Ishikawa (cell line): ENCODE results near the gene TBCD.

Source experiments
- CEBPB ChIP-seq: IDR thresholded peaks from 2 replicates; pipeline ENCODE4 v1.6.1; 2012
- CREB1 ChIP-seq: IDR thresholded peaks from 2 replicates; pipeline ENCODE4 v1.6.1; 2012; ENCODE audit warnings: low read depth
- EGR1 ChIP-seq: IDR thresholded peaks from 2 replicates; pipeline ENCODE4 v1.6.1; 2012
- EP300 ChIP-seq: IDR thresholded peaks from 2 replicates; pipeline ENCODE4 v1.6.1; 2012; ENCODE audit warnings: borderline replicate concordance
- FOXM1 ChIP-seq: IDR thresholded peaks from 2 replicates; pipeline ENCODE4 v1.6.1; 2012; ENCODE audit warnings: low read depth, borderline replicate concordance
- NFIC ChIP-seq: IDR thresholded peaks from 2 replicates; pipeline ENCODE4 v1.6.1; 2012
- RAD21 ChIP-seq: IDR thresholded peaks from 2 replicates; pipeline ENCODE4 v1.6.1; 2012; ENCODE audit warnings: low read depth
- REST ChIP-seq: IDR thresholded peaks from 2 replicates; pipeline ENCODE4 v1.6.1; 2012; ENCODE audit warnings: low read depth, mild to moderate bottlenecking
- TAF1 ChIP-seq: IDR thresholded peaks from 2 replicates; pipeline ENCODE4 v1.6.1; 2012; ENCODE audit warnings: low read depth, mild to moderate bottlenecking
- TCF12 ChIP-seq: IDR thresholded peaks from 2 replicates; pipeline ENCODE4 v1.6.1; 2012; ENCODE audit warnings: low read depth
- TEAD4 ChIP-seq: IDR thresholded peaks from 2 replicates; pipeline ENCODE4 v1.6.1; 2012
- YY1 ChIP-seq: IDR thresholded peaks from 2 replicates; pipeline ENCODE4 v1.6.1; 2012; ENCODE audit warnings: low read depth
- ZBTB7A ChIP-seq: IDR thresholded peaks from 2 replicates; pipeline ENCODE4 v1.6.1; 2012; ENCODE audit warnings: low read depth
- TF ChIP-seq, protein P1 (sequence below): IDR thresholded peaks from 2 replicates; pipeline ENCODE4 v1.6.1; 2012
- TF ChIP-seq, protein P2 (sequence below): IDR thresholded peaks from 2 replicates; pipeline ENCODE4 v1.6.1; 2012

TBCD gene

GRCh38 chr17:82772026-82772425 lies 20.2 kb downstream of the TBCD start:
- TF ChIP-seq RAD21 (no peak), CREB1 (no peak), FOXM1 (no peak), EGR1 (no peak), TCF12 (no peak), CEBPB (no peak), ZBTB7A (no peak), REST (no peak)
- TF ChIP-seq, protein P1, sequence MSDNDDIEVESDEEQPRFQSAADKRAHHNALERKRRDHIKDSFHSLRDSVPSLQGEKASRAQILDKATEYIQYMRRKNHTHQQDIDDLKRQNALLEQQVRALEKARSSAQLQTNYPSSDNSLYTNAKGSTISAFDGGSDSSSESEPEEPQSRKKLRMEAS = no peak
- TF ChIP-seq, protein P2, sequence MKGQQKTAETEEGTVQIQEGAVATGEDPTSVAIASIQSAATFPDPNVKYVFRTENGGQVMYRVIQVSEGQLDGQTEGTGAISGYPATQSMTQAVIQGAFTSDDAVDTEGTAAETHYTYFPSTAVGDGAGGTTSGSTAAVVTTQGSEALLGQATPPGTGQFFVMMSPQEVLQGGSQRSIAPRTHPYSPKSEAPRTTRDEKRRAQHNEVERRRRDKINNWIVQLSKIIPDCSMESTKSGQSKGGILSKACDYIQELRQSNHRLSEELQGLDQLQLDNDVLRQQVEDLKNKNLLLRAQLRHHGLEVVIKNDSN = no peak

- TF ChIP-seq TCF12 (no peak), CREB1 (no peak), EP300 (no peak), ZBTB7A (no peak), RAD21 (peak; percentile 45), NFIC (no peak)
- TF ChIP-seq, protein P1 = no peak
Measured at GRCh38 chr17:82775001-82775823, 23.3 kb downstream of the TBCD start.

DNA sequence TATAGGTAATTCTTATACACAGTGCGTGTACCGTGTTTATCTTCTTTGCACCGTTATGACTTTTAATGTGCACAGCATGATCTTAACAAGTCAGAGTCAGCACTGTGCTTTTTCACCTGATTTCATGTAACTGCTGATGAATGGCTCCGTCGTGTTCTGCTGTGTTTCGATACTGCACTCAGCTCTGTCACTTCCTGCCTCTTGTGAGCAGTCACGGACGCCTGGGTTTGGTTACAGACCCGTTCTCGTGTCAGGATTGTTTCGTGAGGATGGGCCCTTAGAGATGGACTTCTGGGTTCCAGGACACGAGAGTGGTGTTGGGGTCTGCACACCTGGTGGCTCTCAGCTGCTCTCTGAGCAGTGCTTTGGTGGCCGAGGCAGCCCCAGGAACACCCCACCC lies 24.6 kb downstream of the TBCD start:
- TF ChIP-seq YY1 (no peak), FOXM1 (no peak)

DNA sequence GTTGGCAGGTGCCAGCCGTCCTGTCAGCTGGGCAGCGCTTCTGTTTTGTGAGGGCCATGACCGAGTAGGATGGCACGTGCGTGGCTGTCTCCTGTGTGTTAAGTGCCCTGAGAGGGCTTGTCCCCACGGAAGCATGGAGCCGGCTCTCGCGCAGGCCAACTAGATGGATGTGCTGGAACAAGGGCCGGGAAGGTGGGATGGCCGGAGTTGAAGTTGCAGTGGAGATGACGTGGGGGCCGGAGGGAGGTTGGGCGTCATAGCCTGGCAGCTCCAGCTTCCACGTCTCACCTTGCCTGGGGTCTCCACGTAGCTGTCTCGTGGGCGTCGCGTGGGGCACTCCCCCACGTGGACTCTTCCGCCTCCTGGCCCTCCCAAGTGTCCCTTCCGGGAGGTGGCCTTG lies 27.7 kb downstream of the TBCD start:
- TF ChIP-seq, protein P1 = no peak
- TF ChIP-seq TAF1 (no peak), CEBPB (no peak), TCF12 (no peak), TEAD4 (no peak), CREB1 (no peak), EGR1 (no peak)

DNA sequence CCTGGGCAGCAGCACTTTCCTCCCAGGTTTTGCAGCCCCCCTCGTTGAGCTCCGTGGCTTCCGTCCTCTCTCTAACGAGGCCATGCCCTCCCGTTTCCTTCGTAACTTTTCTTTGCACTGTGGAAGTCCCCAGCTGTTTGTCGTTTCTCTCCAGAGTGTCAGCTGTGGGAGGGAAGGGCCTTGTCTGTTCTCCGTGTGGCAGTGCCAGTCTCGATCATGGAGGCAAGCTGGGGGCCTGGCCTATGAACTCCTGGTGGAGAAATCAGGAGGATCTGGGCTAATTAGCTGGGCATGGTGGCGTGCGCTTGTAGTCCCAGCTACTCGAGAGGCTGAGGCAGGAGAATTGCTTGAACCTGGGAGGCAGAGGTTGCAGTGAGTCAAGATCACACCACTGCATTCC lies 28.3 kb downstream of the TBCD start:
- TF ChIP-seq EGR1 (no peak), TEAD4 (no peak), REST (no peak), CEBPB (no peak), TAF1 (no peak), ZBTB7A (no peak), FOXM1 (no peak), CREB1 (no peak)
- TF ChIP-seq, protein P1 = no peak
- TF ChIP-seq, protein P2 = no peak
